ENCODE results near the gene HMCN1.
A peak's percentile ranks its signal among the peaks of the same experiment; 100 is the strongest.

HMCN1 gene

GRCh38 chr1:185894791-185895190, 160.6 kb downstream of the HMCN1 start:
- peak; percentile 33 for DNase-seq (ENCODE audit: low read depth)
- TF ChIP-seq, protein P1, sequence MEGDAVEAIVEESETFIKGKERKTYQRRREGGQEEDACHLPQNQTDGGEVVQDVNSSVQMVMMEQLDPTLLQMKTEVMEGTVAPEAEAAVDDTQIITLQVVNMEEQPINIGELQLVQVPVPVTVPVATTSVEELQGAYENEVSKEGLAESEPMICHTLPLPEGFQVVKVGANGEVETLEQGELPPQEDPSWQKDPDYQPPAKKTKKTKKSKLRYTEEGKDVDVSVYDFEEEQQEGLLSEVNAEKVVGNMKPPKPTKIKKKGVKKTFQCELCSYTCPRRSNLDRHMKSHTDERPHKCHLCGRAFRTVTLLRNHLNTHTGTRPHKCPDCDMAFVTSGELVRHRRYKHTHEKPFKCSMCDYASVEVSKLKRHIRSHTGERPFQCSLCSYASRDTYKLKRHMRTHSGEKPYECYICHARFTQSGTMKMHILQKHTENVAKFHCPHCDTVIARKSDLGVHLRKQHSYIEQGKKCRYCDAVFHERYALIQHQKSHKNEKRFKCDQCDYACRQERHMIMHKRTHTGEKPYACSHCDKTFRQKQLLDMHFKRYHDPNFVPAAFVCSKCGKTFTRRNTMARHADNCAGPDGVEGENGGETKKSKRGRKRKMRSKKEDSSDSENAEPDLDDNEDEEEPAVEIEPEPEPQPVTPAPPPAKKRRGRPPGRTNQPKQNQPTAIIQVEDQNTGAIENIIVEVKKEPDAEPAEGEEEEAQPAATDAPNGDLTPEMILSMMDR (conservative IDR thresholded peaks at IDR 0.05; ENCODE audit: low read length): no peak
- no peak overlapping the region for H3K4me3 ChIP-seq (ENCODE audit: low read length)

GRCh38 chr1:185895208-185895900, 161.2 kb downstream of the HMCN1 start:
- DNase-seq (ENCODE audit: low read depth): peak; percentile 35
- TF ChIP-seq, protein P1 (conservative IDR thresholded peaks at IDR 0.05; ENCODE audit: low read length): no peak
- H3K4me3 ChIP-seq (ENCODE audit: low read length): no peak overlapping the region

DNA sequence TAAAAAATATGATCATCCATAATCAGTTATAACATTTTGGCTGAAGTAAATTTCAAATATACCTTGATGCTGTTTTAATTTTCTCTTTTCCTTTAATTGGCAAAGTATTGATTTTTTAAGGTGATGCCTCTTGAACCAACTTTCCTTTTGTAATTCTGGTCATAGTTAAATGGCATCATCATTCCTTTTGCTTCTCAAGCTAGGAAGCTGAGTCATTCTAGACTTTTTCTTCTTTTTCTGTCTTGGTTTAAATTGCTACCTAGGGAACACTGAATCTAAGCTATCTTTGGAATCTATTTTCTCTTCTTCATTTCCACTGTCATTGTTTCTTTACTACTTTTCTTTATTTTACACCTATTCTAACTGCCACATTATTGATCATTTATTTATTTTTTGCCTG, 162.7 kb downstream of the HMCN1 start:
- no peak overlapping the region for H3K4me3 ChIP-seq (ENCODE audit: low read length)
- DNase-seq (ENCODE audit: low read depth): peak; percentile 30
- TF ChIP-seq, protein P1 (conservative IDR thresholded peaks at IDR 0.05; ENCODE audit: low read length): no peak

GRCh38 chr1:185906186-185906585, 172.0 kb downstream of the HMCN1 start:
- TF ChIP-seq, protein P1 (conservative IDR thresholded peaks at IDR 0.05; ENCODE audit: low read length): no peak
- no peak for DNase-seq (ENCODE audit: low read depth)
- H3K4me3 ChIP-seq (ENCODE audit: low read length): no peak overlapping the region

- peak; percentile 23 for DNase-seq (ENCODE audit: low read depth)
- TF ChIP-seq, protein P1 (conservative IDR thresholded peaks at IDR 0.05; ENCODE audit: low read length): no peak
- no peak overlapping the region for H3K4me3 ChIP-seq (ENCODE audit: low read length)
Measured at GRCh38 chr1:185907246-185907645, 173.1 kb downstream of the HMCN1 start.

GRCh38 chr1:185911978-185912377, 177.8 kb downstream of the HMCN1 start:
- no peak overlapping the region for H3K4me3 ChIP-seq (ENCODE audit: low read length)
- TF ChIP-seq, protein P1 (conservative IDR thresholded peaks at IDR 0.05; ENCODE audit: low read length): no peak
- no peak for DNase-seq (ENCODE audit: low read depth)

DNA sequence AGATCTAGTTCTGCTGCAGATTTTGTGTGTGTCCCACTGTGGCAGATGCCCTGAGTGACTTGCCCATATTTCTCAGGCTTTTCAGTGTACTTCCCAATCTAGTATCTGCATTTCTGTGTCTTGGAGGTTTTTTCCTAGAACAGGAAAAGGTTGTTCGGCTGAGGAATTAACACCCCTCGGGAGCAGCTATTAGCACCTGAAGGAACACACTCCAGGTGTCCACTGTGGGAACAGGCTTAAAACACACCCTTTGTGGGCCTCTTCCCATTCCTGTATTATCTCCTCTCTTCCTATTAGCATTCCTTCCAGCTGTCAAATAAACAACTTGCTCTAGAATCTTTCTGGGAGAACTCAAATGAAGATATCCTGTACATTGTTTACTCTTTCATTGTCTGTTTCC, 178.3 kb downstream of the HMCN1 start:
- DNase-seq (ENCODE audit: low read depth): no peak
- H3K4me3 ChIP-seq (ENCODE audit: low read length): no peak overlapping the region
- TF ChIP-seq, protein P1 (conservative IDR thresholded peaks at IDR 0.05; ENCODE audit: low read length): no peak
